Hepatocyte (in vitro differentiated cells): Measurements from ENCODE around the gene ARFGEF3.

ENCODE experiments used
- CTCF ChIP-seq: fragments of 200-600 bp; sonication (generic); IDR thresholded peaks from 2 replicates; pipeline ENCODE4 v1.5.1; 2016; ENCODE audit warnings: antibody characterized with exemption, mild to moderate bottlenecking; ENCODE audit not compliant: poor library complexity
- EZH2 ChIP-seq: fragments of 200-600 bp; sonication (generic); IDR thresholded peaks from 2 replicates; pipeline ENCODE4 v1.6.1; 2016; ENCODE audit warnings: antibody characterized with exemption, mild to moderate bottlenecking, borderline replicate concordance

- TF ChIP-seq CTCF (no peak), EZH2 (no peak)
Measured at GRCh38 chr6:138250513-138251247, 88.9 kb downstream of the ARFGEF3 start.
